ENCODE measurements around the gene GPR18.

The GPR18 gene

GRCh38 chr13:99290894-99291293 lies 32.7 kb upstream of the GPR18 start:
- H3K9ac ChIP-seq (ENCODE audit: low read length in 2 of 2) = no peak overlapping the region
- H3K36me3 ChIP-seq (ENCODE audit: control insufficient read depth in 2 of 2, insufficient read depth in 2 of 2, low read length in 2 of 2) = peaks cover 14 to 17% of the 10 kb centered on the region in 2 donors
- peaks cover 8% of the 10 kb centered on the region for H3K4me1 ChIP-seq (ENCODE audit: control insufficient read depth, insufficient read depth, low read length)
- no peak overlapping the region for H3K27ac ChIP-seq (ENCODE audit: low read length)
- no peak overlapping the region for H3K4me3 ChIP-seq (ENCODE audit: low read length in 2 of 2)
- H3K27me3 ChIP-seq (ENCODE audit: control insufficient read depth in 1 of 2, insufficient read depth in 2 of 2, low read length in 2 of 2) = no peaks in the 10 kb centered on the region
- no peaks in the 10 kb centered on the region for H3K9me3 ChIP-seq (ENCODE audit: control insufficient read depth in 2 of 2, low read length in 2 of 2)

DNA sequence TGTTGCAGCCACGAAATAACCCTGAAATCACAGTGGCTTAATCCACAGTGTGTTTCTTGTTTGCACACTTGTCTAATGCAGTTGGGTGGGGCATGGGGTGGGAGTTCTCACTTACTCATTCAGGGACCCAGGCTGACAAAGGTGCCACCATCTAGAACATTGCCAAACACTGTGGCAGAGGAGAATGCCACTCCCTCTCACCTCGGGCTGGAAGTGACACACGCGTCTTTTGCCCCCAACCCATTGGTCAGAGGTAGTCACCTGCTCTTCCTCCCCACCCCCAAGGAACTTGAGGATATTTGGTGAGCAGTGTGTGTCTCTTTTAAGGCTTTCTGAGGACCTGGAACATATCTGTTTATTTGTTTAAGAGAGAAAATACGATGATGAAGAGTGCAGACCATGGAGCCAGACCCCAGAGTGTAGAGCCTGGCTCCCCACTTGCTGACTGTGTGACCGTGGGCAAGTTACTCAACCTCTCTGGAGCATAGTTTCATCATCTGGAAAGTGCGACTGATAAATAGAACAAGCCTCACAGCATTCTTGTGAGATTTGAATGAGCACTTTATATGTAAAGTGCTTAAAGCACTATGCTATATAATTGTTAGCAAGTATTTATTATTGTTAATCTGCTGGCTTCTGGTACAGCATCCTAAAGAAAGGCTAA lies 31.6 kb upstream of the GPR18 start:
- H3K9ac ChIP-seq (ENCODE audit: low read length in 2 of 2) = no peak overlapping the region
- no peak overlapping the region for H3K27ac ChIP-seq (ENCODE audit: low read length)
- H3K4me1 ChIP-seq (ENCODE audit: control insufficient read depth, insufficient read depth, low read length) = peaks cover 12% of the 10 kb centered on the region
- no peaks in the 10 kb centered on the region for H3K27me3 ChIP-seq (ENCODE audit: control insufficient read depth in 1 of 2, insufficient read depth in 2 of 2, low read length in 2 of 2)
- peaks cover 4 to 10% of the 10 kb centered on the region in 2 donors for H3K36me3 ChIP-seq (ENCODE audit: control insufficient read depth in 2 of 2, insufficient read depth in 2 of 2, low read length in 2 of 2)
- H3K4me3 ChIP-seq (ENCODE audit: low read length in 2 of 2) = no peak overlapping the region
- H3K9me3 ChIP-seq (ENCODE audit: control insufficient read depth in 2 of 2, low read length in 2 of 2) = no peaks in the 10 kb centered on the region

GRCh38 chr13:99289271-99289670 lies 31.1 kb upstream of the GPR18 start:
- Histone ChIP-seq H3K9ac (ENCODE audit: low read length in 2 of 2) (no peak overlapping the region), H3K36me3 (ENCODE audit: control insufficient read depth in 2 of 2, insufficient read depth in 2 of 2, low read length in 2 of 2) (peaks cover 4 to 9% of the 10 kb centered on the region in 2 donors), H3K27ac (ENCODE audit: low read length) (no peak overlapping the region), H3K4me1 (ENCODE audit: control insufficient read depth, insufficient read depth, low read length) (peaks cover 12% of the 10 kb centered on the region), H3K27me3 (ENCODE audit: control insufficient read depth in 1 of 2, insufficient read depth in 2 of 2, low read length in 2 of 2) (no peaks in the 10 kb centered on the region), H3K4me3 (ENCODE audit: low read length in 2 of 2) (no peak overlapping the region), H3K9me3 (ENCODE audit: control insufficient read depth in 2 of 2, low read length in 2 of 2) (no peaks in the 10 kb centered on the region)

- Histone ChIP-seq H3K4me3 (ENCODE audit: low read length in 2 of 2) (no peak overlapping the region), H3K27me3 (ENCODE audit: control insufficient read depth in 1 of 2, insufficient read depth in 2 of 2, low read length in 2 of 2) (no peaks in the 10 kb centered on the region), H3K9me3 (ENCODE audit: control insufficient read depth in 2 of 2, low read length in 2 of 2) (no peaks in the 10 kb centered on the region), H3K4me1 (ENCODE audit: control insufficient read depth, insufficient read depth, low read length) (peaks cover 12% of the 10 kb centered on the region), H3K27ac (ENCODE audit: low read length) (no peak overlapping the region), H3K9ac (ENCODE audit: low read length in 2 of 2) (no peak overlapping the region), H3K36me3 (ENCODE audit: control insufficient read depth in 2 of 2, insufficient read depth in 2 of 2, low read length in 2 of 2) (peaks cover under 1 to 4% of the 10 kb centered on the region in 2 donors)
Measured at GRCh38 chr13:99288089-99288488, 29.9 kb upstream of the GPR18 start.

GRCh38 chr13:99287551-99287950 lies 29.4 kb upstream of the GPR18 start:
- H3K4me1 ChIP-seq (ENCODE audit: control insufficient read depth, insufficient read depth, low read length) = peaks cover 13% of the 10 kb centered on the region
- H3K27ac ChIP-seq (ENCODE audit: low read length) = no peak overlapping the region

GRCh38 chr13:99285432-99286182 lies 27.4 kb upstream of the GPR18 start:
- Histone ChIP-seq H3K9me3 (ENCODE audit: control insufficient read depth in 2 of 2, low read length in 2 of 2) (no peaks in the 10 kb centered on the region), H3K27me3 (ENCODE audit: control insufficient read depth in 1 of 2, insufficient read depth in 2 of 2, low read length in 2 of 2) (no peaks in the 10 kb centered on the region), H3K36me3 (ENCODE audit: control insufficient read depth in 2 of 2, insufficient read depth in 2 of 2, low read length in 2 of 2) (peaks cover 0 to 4% of the 10 kb centered on the region in 2 donors), H3K4me1 (ENCODE audit: control insufficient read depth, insufficient read depth, low read length) (peaks cover 20% of the 10 kb centered on the region), H3K9ac (ENCODE audit: low read length in 2 of 2) (no peak overlapping the region), H3K4me3 (ENCODE audit: low read length in 2 of 2) (no peak overlapping the region), H3K27ac (ENCODE audit: low read length) (peak overlapping the region; percentile 37)

More at GRCh38 chr13:99287551-99287950, 29.4 kb upstream of the GPR18 start:
- H3K9ac ChIP-seq (ENCODE audit: low read length in 2 of 2) = no peak overlapping the region
- H3K4me3 ChIP-seq (ENCODE audit: low read length in 2 of 2) = no peak overlapping the region
- no peaks in the 10 kb centered on the region for H3K9me3 ChIP-seq (ENCODE audit: control insufficient read depth in 2 of 2, low read length in 2 of 2)
- H3K36me3 ChIP-seq (ENCODE audit: control insufficient read depth in 2 of 2, insufficient read depth in 2 of 2, low read length in 2 of 2) = peaks cover 0 to 4% of the 10 kb centered on the region in 2 donors
- H3K27me3 ChIP-seq (ENCODE audit: control insufficient read depth in 1 of 2, insufficient read depth in 2 of 2, low read length in 2 of 2) = no peaks in the 10 kb centered on the region

DNA sequence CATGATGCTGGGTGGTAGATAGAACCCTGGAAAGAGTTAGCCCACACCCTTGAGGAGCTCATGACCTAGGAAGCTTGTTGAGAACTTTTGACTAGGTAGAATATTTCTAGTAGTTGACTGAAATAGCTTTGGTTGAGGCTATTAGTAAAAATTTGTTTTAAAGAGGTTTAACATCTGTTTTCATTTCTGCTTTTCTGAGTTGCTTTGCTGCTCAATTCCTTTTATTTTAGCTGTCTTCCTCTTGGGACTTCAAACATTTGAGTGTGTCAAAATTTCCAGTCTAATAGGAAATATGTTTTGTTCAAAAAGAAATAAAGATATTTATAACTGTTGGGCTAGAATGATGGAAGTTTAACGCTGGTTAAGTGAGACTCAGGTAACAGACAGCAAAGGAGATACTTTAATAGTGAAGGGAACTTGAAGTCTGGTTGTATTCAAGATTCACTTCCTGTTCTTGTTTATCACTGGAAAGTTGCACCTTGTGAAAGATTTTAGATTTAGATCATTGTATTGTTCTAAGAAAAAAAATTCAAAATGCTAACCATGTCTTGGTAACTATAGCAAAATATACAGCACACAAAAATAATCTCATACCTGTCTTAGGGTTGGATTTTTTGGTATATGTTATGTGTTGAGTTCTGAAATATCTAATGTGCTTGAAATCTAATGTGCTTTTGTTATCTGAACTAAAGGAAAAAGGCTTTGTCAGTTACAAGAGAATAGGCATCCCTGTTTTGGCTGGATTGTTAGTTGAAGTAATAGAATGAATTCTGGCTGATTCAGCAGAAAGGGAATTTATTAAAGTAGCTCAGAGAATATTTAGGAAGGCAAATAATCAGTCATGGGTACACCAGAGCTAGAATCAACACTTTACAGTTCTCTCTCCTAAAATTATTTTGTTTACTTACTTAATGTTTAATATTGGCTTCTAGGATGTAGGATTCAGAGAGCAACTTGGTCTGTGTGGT lies 24.4 kb upstream of the GPR18 start:
- no peak overlapping the region for H3K9ac ChIP-seq (ENCODE audit: low read length in 2 of 2)
- H3K4me1 ChIP-seq (ENCODE audit: control insufficient read depth, insufficient read depth, low read length) = peaks cover 13% of the 10 kb centered on the region
- H3K9me3 ChIP-seq (ENCODE audit: control insufficient read depth in 2 of 2, low read length in 2 of 2) = no peaks in the 10 kb centered on the region
- H3K27ac ChIP-seq (ENCODE audit: low read length) = no peak overlapping the region
- no peak overlapping the region for H3K4me3 ChIP-seq (ENCODE audit: low read length in 2 of 2)
- H3K27me3 ChIP-seq (ENCODE audit: control insufficient read depth in 1 of 2, insufficient read depth in 2 of 2, low read length in 2 of 2) = no peaks in the 10 kb centered on the region
- no peaks in the 10 kb centered on the region for H3K36me3 ChIP-seq (ENCODE audit: control insufficient read depth in 2 of 2, insufficient read depth in 2 of 2, low read length in 2 of 2)

DNA sequence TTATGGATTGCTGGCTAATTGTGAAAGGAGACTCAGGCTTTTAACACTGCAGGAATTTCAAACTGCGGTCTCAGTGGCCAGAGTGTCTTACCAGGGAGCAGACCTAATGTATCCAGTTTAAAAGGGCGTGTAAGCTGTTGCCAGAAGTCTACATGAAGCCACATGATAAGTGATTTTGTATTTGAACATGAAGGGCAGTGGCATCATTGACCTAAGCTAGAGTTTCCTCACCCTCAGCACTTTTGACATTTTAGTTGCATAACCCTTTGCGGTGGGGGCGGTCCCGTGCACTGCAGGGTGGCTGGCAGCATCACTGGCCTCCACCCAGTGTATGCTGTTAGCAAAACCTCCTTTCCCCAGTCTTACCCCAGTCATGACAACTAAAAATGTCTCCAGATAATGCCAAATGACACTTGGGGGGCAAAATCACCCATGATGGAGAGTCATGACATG lies 23.7 kb upstream of the GPR18 start:
- Histone ChIP-seq H3K4me3 (ENCODE audit: low read length in 2 of 2) (no peak overlapping the region), H3K9me3 (ENCODE audit: control insufficient read depth in 2 of 2, low read length in 2 of 2) (no peaks in the 10 kb centered on the region), H3K9ac (ENCODE audit: low read length in 2 of 2) (no peak overlapping the region), H3K36me3 (ENCODE audit: control insufficient read depth in 2 of 2, insufficient read depth in 2 of 2, low read length in 2 of 2) (no peaks in the 10 kb centered on the region), H3K4me1 (ENCODE audit: control insufficient read depth, insufficient read depth, low read length) (peaks cover 13% of the 10 kb centered on the region), H3K27me3 (ENCODE audit: control insufficient read depth in 1 of 2, insufficient read depth in 2 of 2, low read length in 2 of 2) (no peaks in the 10 kb centered on the region), H3K27ac (ENCODE audit: low read length) (no peak overlapping the region)

DNA sequence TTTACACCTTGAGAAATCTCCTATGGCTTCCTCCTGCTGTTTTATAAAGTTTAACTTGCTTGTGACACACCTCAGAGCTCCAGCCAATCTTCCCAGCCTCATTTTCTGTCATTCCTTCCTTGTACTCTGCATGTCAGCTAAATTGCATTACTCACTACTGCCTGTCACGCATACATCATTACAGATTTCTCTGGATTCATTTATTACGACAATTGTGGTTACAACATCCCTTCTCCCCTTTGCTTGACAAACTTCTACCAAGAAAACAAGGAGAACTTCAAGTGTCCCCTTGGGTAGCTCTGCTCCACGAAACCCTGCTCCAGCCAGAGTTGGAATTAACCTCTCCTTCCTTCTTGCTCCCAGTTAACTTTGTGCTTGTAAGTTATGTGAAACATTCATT lies 22.0 kb upstream of the GPR18 start:
- Histone ChIP-seq H3K4me1 (ENCODE audit: control insufficient read depth, insufficient read depth, low read length) (peaks cover 8% of the 10 kb centered on the region), H3K36me3 (ENCODE audit: control insufficient read depth in 2 of 2, insufficient read depth in 2 of 2, low read length in 2 of 2) (no peaks in the 10 kb centered on the region), H3K27ac (ENCODE audit: low read length) (no peak overlapping the region), H3K4me3 (ENCODE audit: low read length in 2 of 2) (no peak overlapping the region), H3K9ac (ENCODE audit: low read length in 2 of 2) (no peak overlapping the region), H3K27me3 (ENCODE audit: control insufficient read depth in 1 of 2, insufficient read depth in 2 of 2, low read length in 2 of 2) (no peaks in the 10 kb centered on the region), H3K9me3 (ENCODE audit: control insufficient read depth in 2 of 2, low read length in 2 of 2) (no peaks in the 10 kb centered on the region)

- Histone ChIP-seq H3K27ac (ENCODE audit: low read length) (no peak overlapping the region), H3K9ac (ENCODE audit: low read length in 2 of 2) (no peak overlapping the region), H3K27me3 (ENCODE audit: control insufficient read depth in 1 of 2, insufficient read depth in 2 of 2, low read length in 2 of 2) (no peaks in the 10 kb centered on the region), H3K4me1 (ENCODE audit: control insufficient read depth, insufficient read depth, low read length) (peaks cover 8% of the 10 kb centered on the region), H3K9me3 (ENCODE audit: control insufficient read depth in 2 of 2, low read length in 2 of 2) (no peaks in the 10 kb centered on the region), H3K4me3 (ENCODE audit: low read length in 2 of 2) (no peak overlapping the region), H3K36me3 (ENCODE audit: control insufficient read depth in 2 of 2, insufficient read depth in 2 of 2, low read length in 2 of 2) (peaks cover 0 to 3% of the 10 kb centered on the region in 2 donors)
Measured at GRCh38 chr13:99279637-99280036, 21.5 kb upstream of the GPR18 start.

Measured in stomach smooth muscle (tissue), 2 donors.